T1000 (cell line): Measurements from ENCODE around the gene FUT3.
"Not testable (repeated sequence)": the region's sequence is repeated elsewhere in the genome, so short reads cannot be mapped to it uniquely, and the experiment has no call there.

ENCODE experiments used
- DNase-seq: peaks from one replicate; lab custom pipeline; 2025; ENCODE audit warnings: mixed read lengths; lab: John Stamatoyannopoulos, UW

Gene FUT3

DNA sequence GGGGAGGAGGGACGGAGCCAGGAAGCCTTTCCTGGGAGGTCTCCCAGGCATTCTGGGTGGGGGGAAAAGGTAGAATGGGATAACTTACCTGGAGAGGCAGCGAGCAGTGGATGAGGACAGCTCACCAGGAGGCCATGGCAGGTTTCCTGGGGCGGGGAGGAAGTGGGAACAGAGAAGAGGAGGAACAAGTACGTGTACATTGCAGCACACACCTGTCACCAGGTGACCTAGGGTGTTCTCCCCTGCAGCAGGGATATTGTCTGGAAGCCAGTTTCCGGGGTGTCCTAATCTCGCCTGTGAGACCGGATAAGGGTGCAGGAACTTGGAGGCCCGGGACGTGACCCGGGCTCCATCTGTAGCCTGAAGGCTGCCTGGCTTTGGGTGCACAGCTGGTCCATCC, at the start of gene FUT3:
FUT3 (minus strand) TSS at position 148 of the 400 bp plus-strand sequence.
- DNase-seq = no peak

DNA sequence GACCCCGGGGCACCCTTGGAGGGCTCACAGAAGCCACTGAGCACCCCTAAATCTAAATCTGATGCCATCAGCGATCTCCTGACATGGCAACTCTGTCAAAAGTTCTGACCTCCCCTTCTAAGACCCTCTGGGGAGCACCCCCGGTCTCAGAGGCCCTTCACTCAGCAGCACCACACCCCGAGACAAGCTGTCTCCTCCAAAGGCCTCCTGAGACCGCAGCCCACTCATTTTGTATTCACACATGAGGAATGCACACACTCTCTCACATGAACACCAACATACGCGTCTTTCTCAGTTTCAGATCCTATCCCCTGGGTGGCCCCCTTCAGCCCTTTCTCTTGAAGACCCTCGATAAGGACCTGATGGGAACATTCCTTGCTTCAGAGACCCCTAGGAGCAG, 49.7 kb upstream of the FUT3 start:
- DNase-seq = no peak

DNA sequence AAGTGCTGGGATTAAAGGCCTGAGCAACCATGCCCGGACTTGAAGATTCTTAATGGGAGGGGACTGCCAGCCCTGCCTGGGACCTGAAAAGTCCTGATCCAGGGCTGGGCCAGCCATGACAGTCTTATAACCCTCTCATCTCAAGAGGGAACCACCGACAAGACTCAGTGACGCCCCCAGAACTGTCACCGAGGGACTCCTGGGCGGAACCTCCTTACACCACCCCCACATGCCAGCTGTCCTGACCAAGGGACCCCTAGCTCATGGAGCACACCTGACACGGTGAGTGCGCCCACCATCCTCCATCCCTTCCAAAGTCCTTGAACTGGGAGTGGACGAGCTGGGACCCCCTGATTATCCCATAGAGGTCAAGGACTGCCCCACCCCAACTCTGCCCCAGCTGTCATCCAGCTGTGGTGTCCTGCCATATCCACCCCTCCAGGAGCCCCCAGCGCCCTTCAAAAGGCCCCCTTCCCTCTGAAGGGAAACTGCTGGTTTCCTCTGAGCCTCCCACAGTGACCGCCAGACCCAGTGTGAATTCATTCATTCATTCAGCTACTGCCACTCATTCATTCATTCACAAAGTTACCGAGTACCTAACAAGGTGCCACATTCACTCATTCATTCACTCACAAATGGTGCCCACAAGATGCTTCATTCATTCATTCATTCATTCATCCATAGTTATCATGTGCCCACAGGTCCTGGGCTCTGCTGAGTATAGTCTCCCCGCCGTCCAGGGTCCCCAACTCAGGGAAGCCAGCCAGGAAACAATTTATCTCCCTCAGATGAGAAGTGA, 48.7 kb upstream of the FUT3 start:
- no peak for DNase-seq

DNA sequence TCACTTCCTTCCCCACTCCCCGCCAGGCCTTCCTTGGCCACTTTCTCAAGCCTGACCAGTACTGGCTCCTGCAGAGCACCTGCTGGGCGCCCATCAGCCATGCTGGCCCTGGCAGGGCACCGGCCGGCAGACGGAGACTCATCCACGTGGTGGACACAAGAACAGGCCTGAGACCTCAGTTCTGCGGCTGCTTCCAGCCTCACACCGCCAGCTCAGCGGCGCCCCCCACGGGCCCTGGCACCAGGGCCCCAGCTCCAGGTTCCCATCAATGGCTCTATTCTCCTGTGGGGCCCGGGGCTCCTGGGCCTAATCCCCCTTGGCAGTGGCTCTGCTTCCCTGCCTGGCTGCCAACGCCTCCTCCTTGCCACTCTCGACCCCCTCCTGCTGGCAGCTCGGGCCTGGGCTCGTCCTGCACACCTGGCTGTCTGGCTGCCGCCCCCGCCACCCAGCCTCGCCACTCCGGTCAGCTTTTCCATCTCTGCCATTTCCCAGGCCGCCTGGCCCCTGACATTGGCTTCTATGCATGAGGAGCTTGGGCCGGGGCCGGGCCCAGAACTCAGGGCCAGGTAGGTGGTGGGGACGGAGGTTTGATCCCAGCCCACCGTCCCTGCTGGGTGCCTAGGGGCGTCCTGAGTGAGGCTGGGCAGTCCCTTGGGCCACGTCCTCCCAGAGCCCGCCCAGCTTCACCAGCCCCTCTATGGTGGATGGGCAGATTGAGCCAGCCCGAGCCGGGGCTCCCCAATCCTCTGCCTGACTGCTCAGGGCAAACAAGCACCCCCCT, 46.1 kb upstream of the FUT3 start:
- DNase-seq = no peak

DNA sequence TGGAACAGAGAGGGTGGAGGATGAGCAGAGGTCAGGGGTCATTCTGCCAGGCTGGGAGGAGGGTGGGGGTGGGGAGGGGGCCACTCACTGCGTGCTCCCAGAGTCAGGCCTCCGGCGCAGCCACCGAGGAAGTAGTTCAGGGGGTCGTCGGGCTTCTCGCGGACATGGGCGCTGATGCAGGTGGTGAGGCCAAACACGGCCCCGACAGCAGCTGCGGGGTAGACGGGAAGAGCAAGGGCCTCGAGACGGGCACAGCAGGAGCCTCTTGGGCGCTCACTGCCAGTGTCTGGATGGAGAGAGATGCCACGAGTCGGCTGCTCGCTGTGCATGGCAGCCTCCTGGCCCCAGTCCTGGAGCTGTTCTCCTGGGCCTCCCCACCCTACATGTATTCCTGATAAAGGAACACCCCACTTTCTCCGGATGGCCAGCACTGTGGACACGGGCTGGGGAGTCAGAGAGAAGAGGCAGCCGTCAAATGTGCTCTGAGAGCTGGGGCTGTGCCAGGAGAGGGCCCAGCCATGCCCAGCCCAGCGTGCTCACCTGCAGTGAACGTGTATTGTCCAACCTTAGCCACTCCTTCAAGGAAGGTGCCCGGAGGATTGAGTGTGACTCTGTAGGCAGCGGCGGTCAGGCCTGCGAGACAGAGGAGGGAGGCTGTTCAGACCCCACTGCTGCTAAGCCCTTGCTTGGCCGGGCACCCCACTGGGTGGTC, 45.3 kb upstream of the FUT3 start:
- DNase-seq = no peak

DNA sequence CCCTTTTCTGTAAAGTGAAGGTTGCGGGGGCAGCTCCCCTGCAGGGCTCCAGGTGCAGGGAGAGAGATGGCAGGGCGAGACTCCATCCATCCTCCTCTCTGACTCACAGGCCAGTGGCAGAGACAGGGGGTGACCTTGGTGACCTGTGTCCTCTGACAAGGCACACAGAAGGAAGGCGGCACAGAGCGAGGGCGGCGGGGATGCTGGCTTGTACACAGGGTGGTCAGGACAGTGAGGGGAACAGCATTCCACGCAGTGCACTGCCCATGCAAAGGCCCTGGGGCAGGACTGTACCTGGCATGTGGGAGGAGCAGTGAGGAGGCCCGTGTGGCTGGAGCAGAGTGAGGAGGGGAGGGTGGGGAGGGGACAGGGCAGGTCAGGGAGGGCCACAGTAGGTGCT, 44.6 kb upstream of the FUT3 start:
- DNase-seq = no peak

DNA sequence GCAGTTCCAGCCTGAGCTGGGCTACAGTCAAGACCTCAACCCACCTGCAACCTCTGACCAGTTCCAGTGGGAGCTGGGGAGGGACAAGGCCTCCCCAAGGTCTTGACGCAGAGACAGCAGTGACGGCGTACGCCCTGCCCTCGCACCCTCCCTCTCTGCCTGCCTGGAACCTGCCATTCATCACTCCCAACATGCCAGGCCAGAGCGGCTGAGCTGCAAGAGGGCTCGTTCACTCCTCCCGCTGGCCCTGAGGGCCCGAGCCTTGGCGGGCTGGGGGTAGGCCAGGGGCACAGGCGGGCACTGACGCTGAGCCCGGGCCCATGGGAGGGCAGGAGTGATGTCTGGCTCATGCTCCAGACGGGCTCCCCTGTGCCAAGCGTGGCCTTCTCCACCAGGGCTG, 44.2 kb upstream of the FUT3 start:
- DNase-seq = no peak

DNA sequence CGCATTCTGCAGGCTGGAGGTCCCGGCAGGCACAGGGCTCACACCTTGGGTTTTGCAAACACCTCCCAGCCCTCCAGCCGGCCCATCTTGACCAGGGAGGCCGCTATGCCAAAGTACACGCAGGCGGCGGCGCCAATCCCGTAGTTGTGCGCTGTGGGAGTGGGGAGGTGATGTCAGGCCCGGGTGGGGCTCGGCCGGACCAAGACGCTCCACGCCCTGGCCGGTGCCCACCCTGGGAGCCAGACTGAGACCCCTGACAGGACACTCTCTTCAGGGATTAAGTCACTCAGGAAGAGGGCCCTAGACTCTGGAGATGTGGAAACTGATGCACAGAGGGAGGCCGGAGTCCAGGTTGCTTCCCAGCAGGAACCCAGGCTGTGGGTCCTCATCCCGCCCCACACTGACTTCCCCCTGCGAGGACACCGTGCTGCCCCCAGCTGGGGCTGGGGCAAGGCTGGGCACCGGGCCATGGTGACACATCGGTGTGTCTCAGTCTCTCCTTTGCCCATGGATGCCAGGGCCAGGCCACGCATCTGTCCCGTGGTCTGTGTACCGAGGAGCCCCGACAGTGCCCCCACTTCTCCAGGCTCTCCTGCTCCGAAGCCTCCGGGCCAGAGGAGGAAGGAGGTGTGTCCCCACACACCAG, 43.6 kb upstream of the FUT3 start:
- DNase-seq = no peak

DNA sequence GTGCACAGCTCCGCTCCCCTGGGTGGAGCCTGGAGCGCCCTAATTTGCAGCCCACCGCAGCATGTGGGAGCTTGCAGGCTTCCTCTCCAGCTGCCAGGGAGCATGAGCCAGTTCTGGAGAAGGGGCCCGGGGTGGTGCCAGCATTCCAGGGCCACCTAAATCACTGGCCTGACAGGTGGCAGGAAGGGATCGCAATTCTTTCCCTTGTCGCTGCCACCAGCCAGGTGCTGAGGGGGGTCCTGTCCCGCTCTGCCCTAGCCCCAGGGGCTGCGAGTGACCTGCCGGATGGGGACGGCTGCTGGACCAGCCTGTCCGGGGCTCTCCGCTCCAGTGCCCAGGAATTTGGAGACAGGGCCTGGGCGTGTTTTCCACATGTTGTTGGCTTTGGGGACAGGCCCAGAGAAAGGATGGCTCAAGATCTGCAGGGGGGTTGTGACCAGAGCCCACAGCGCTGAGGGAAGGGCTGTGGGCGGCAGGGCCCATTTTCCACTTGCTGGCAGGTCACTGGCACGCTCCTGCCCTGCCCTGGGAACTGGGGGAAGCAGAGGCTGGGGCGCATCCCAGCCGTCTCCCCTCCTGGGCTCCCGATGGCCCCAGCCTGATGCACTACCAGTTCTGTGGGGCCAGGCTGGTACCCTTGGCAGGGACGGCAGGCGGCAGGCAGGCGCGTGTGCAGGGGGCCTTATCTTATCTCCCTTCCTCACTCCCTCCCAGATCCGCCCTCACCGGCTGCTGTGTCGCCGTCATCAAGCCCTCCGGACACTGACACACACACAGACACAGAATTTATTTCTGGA, 42.9 kb upstream of the FUT3 start:
- no peak for DNase-seq

DNA sequence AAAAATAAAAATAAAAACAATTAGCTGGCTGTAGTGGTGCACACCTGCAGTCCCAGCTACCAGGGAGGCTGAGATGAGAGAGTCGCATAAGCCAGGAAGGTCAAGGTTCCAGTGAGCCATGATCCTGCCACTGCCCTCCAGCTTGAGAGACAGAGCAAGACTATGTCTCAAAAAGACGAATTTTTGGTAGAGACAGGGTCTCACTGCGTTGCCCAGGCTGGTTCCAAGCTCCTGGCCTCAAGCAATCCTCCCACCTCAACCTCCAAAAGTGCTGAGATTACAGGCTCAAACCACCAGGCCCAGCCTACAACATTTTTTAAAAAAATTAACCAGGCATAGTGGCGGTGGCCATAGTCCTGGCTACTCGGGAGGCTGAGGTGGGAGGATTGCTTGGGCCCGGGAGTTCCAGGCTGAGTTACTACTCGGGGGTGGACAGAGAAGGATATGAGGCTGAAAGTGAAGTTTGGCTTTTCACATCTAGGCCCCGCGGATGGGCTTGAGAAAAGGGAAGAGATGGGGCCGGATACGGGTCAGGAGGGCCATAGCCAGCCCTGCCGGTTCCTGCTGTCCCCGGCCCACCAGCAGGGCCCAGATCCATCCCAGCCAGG, 42.2 kb upstream of the FUT3 start:
- no peak for DNase-seq

DNA sequence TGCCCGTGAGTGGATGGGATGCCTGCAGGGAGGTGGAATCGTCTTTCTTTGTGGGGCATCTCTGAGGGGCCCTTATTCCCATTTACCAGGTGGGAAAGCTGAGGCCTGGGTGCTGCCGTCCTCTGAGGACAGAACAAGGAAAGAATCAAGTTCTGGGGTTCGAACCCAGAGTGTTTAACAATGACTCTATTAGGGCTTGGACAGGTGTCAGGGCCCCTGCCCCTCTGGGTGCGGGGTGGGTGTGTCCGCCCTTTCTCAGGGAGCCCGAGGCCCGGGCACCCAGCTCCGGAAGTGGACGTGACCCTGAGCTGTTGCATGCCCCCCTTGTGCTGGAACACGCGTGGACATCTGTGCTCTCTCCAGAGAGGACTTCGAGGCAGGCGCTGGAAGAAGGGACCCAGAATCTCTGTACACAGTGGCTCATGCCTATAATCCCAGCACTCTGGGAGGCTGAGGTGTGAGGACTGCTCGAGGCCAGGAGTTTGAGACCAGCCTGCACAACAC, 41.6 kb upstream of the FUT3 start:
- no peak for DNase-seq

DNA sequence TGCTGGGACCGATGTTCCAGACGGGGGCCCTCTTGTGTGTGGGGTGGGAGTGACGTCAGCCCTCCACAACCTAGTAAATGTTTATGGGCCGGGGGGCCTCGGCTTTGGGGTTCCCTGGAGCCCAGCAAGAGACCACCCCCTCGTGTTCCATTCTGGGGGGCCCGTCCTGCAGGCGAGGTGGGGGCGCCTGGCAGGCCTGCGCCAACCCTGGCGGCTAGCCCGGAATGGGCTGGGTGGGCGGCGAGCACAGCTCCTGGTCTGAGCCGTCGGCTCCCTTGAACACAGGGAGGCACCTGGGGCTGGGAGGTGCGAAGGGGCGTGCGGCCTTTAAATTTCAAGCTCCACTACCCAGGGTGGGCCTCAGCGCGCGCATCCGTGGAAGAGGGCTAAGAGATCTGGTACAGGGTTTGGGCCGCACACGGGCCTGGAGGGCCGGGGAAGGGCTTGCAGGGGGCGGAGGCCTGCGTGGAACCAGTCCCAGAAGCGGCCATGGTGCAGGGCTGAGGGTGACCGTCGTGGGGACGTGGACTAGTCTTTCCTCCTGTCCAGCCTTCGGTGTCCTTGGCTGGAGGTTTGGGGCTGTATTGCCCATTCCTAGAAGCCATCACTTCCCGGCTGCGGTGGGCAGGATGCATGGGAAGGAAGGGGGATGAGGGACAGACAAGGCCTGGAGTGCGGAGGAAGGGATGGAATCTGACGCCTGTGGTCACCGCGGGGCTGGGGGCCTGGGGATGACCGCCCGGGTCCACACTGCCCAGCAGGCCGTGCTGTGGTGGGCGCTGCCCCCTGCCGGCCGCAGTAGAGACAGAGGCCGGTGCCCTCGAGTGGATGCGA, 40.9 kb upstream of the FUT3 start:
- DNase-seq = no peak

DNA sequence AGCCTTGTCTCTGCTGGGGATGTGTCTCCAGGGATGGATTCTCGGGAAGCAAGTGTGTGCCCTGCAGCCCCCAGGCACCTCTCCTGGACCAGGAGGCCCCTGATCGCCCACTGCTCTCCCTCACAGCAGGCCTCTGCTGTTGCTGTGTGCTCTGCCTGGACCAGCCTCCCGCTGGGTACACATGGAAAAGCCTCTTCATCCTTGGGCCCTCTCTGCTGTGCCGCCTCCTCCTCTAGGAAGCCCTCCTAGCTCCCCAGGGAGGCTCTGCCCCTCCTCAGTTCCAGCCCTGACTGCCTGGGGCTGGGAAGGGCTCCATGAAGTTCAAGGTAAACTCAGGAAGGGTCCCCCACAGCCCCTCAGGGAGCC, 40.3 kb upstream of the FUT3 start:
- no peak for DNase-seq

DNA sequence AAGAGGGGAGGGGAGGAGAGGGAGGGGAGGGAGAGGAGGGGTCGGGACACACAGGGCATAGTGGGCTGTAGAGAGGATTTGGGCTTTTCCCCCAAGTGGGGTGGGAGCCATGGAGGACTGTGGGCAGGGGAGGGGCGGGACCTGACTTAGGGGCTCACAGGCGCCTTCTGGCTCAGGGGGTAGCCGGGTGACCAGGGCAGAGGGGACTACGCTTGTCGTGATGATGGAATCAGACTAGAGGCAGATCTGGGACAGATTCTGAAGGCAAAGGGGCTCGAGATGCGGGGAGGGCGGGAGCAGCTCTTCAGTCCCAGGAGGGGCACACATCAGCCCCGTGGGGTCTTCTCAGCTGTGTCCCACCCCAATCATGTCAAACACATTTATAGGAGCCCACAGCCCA, 38.9 kb upstream of the FUT3 start:
- DNase-seq = no peak

DNA sequence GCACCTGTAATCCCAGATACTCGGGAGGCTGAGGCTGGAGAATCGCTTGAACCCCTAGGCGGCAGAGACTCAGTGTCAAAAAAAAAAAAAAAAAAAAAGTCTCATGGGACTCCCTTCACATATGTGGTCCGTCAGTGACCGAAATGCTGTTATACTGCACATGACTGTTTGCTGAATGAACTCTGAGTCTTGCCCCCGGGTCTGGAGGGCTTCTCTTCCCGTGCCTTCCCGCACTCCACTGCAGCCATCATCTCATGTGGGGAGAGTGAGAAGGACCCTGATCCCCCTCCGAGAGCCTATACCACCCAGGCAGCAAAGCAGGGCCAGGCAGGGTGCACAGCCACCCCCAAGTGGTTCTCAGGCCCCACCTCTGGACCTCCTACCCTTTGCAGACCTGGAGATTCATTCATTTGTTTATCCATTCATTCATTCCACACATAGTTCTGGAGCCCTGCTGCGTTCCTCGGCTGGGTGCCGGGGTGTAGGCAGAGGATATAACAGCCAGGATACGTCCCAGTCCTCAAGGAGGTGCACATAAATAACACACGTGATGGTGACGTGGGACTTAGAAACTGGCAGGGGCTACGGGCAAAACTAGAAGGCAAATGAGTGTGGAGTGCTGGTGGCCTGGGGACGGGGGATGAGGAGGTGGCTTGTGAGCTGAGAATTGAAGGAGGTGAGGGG, 38.2 kb upstream of the FUT3 start:
- no peak for DNase-seq

DNA sequence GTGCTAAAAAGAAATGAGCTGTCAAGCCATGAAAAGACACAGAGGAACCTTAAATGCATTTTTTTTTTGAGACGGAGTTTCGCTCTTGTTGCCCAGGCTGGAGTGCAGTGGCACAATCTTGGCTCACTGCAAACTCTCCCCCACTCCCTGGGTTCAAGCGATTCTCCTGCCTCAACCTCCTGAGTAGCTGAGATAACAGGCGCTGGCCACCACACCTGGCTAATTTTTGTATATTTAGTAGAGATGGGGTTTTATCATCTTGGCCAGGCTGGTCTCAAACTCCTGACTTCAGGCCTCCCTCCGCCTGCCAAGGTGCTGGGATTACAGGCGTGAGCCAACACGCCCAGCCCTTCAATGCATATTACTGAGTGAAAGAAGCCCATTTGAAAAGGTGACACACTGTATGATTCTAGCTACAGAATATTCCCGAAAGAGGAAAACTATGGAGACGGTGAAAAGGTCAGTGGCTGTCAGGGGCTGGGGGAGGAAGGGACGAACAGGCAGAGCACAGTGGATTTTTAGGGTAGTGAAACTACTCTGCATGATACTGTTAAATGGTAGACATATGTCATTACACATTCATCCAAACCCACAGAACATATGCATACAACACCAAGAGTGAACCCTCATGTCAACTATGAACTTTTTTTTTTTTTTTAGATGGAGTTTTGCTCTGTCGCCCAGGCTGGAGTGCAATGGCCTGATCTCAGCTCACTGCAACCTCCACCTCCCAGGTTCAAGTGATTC, 33.0 kb upstream of the FUT3 start:
- DNase-seq = not testable (repeated sequence)

DNA sequence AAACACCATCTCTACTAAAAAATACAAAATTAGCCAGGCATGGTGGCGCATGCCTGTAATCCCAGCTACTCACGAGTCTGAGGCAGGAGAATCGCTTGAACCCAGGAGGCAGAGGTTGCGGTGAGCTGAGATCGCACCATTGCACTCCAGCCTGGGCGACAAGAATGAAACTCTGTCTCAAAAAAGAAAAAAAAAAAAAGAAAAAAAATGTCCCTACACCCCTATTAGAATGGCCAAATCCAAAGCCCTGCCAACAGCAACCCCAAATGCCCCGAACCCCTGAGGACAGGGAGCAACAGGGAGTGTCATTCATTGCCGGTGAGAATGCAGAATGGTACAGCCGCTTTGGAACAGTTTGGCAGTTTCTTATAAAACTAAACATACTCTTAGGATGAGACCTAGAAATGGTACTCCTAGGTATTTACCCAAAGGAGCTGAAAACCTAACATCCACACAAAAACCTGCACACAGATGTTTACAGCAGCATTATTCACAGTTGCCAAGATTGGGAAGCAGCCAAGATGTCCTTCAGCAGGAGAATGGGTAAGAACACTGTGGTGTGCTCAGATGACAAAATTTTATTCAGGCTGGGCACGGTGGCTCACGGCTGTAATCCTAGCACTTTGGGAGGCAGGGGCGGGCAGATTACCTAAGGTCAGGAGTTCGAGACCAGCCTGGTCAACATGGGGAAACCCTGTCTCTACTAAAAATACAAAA, 32.1 kb upstream of the FUT3 start:
- DNase-seq = not testable (repeated sequence)

DNA sequence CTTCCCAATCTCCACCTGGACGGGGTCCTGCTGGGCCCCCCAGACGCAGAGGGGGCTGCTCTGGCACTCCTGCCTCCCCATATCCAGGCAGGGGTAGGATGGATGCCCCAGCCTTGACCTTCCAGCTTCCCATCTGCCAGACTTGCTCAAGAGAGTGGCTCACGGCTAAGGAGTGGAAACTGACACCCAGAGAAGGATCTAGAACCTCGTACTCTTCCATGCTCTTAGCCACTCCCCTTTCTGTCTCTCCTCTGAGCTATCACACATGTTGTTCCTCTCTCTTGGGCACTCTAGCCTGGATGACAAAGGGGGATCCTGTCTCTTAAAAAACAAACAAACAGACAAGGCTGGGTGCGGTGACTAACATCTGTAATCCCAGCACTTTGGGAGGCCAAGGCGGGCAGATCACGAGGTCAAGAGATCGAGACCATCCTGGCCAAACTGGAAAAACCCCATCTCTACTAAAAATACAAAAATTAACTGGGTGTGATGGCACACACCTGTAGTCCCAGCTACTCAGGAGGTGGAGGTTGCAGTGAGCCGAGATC, 31.2 kb upstream of the FUT3 start:
- no peak for DNase-seq
